Naive B cell (primary cell): ENCODE data around the gene ZBP1. TPM values are rescaled to one million over a fixed set of nuclear protein-coding genes. Genes with fewer than 3 reads are reported as not detected.

Source experiments
- ATAC-seq, 2 donors: fragments of 150-1000 bp; cut with Tn5 transposase; 2 replicates each; pipeline ENCODE4 v1.10.0; 2021; ENCODE audit warnings: low read depth in 2 of 2, mild to moderate bottlenecking in 2 of 2, moderate library complexity in 2 of 2
- DNase-seq: peaks from one replicate; pipeline ENCODE4 v3.0.0; 2022
- H3K27ac Mint-ChIP-seq, 6 donors: one replicate each; pipeline ENCODE4 v1.8.0; 2020 to 2022; ENCODE audit warnings: mild to moderate bottlenecking in 6 of 6, mixed read lengths in 6 of 6, moderate library complexity in 5 of 6, inconsistent platforms in 2 of 6
- H3K27me3 Mint-ChIP-seq, 3 donors: one replicate each; pipeline ENCODE4 v1.8.0; 2021 to 2022; ENCODE audit warnings: mixed read lengths in 3 of 3, mild to moderate bottlenecking in 1 of 3
- H3K36me3 Mint-ChIP-seq, 2 donors: one replicate each; pipeline ENCODE4 v1.8.0; 2020 to 2022; ENCODE audit warnings: mixed read lengths in 2 of 2, inconsistent platforms in 1 of 2, mild to moderate bottlenecking in 1 of 2
- H3K4me1 Mint-ChIP-seq, 3 donors: one replicate each; pipeline ENCODE4 v1.8.0; 2020 to 2022; ENCODE audit warnings: mixed read lengths in 3 of 3, inconsistent platforms in 1 of 3, mild to moderate bottlenecking in 1 of 3, moderate library complexity in 1 of 3
- H3K4me3 Mint-ChIP-seq, 8 donors: one replicate each; pipeline ENCODE4 v1.8.0; 2020 to 2022; ENCODE audit warnings: mild to moderate bottlenecking in 8 of 8, mixed read lengths in 8 of 8, moderate library complexity in 8 of 8, inconsistent platforms in 2 of 8
- H3K9me3 Mint-ChIP-seq, 7 donors: one replicate each; pipeline ENCODE4 v1.8.0; 2020 to 2022; ENCODE audit warnings: mixed read lengths in 7 of 7, mild to moderate bottlenecking in 5 of 7, inconsistent platforms in 2 of 7, moderate library complexity in 1 of 7
- polyA plus RNA-seq, 6 donors: library from polyadenylated mRNA; unstranded; fragments of 300-500 nt; fragmentation: Illumina TruSeq; gene quantifications; one replicate each; pipeline ENCODE4 v1.2.3, GENCODE V29; 2021; ENCODE audit warnings: low read depth in 6 of 6

Gene ZBP1
- polyA plus RNA-seq, 6 donors from 2014 or later: 7.6 to 24.1 (median 15.5) TPM

- no peak for ATAC-seq
- no peak overlapping the region for H3K4me3 Mint-ChIP-seq
- peak overlapping the region in 5 of 6 donors; percentile 25 to 90 (median 61) for H3K27ac Mint-ChIP-seq
- H3K9me3 Mint-ChIP-seq: no peaks in the 10 kb centered on the region
- H3K36me3 Mint-ChIP-seq: peaks cover under 1 to 9% of the 10 kb centered on the region in 2 donors
- peaks cover 32 to 41% (median 39%) of the 10 kb centered on the region in 3 donors for H3K4me1 Mint-ChIP-seq
- DNase-seq: no peak
- H3K27me3 Mint-ChIP-seq: no peaks in the 10 kb centered on the region
Observed at GRCh38 chr20:57655809-57656155, 35.6 kb upstream of the ZBP1 start.

- peak overlapping the region in 5 of 6 donors; percentile 61 to 91 (median 79) for H3K27ac Mint-ChIP-seq
- peaks cover 30 to 35% (median 33%) of the 10 kb centered on the region in 3 donors for H3K4me1 Mint-ChIP-seq
- DNase-seq: no peak
- peaks cover 6 to 15% of the 10 kb centered on the region in 2 donors for H3K36me3 Mint-ChIP-seq
- H3K4me3 Mint-ChIP-seq: peak overlapping the region in 2 of 8 donors; percentile 9 to 55
- no peaks in the 10 kb centered on the region for H3K27me3 Mint-ChIP-seq
- ATAC-seq: no peak
- no peaks in the 10 kb centered on the region for H3K9me3 Mint-ChIP-seq
Observed at GRCh38 chr20:57654998-57655808, 35.0 kb upstream of the ZBP1 start.

GRCh38 chr20:57654363-57654997, 34.3 kb upstream of the ZBP1 start:
- Mint-ChIP-seq H3K4me3 (no peak overlapping the region), H3K27ac (peak overlapping the region; percentile 61 to 96 (median 88)), H3K4me1 (peaks cover 28 to 33% (median 32%) of the 10 kb centered on the region in 3 donors), H3K36me3 (peaks cover 8 to 21% of the 10 kb centered on the region in 2 donors), H3K27me3 (no peaks in the 10 kb centered on the region), H3K9me3 (no peaks in the 10 kb centered on the region)
- ATAC-seq (peak; percentile 85 to 91), DNase-seq (peak; percentile 68)

- ATAC-seq (no peak), DNase-seq (no peak)
- Mint-ChIP-seq H3K4me1 (peaks cover 24 to 28% (median 26%) of the 10 kb centered on the region in 3 donors), H3K9me3 (no peaks in the 10 kb centered on the region), H3K36me3 (peaks cover 8 to 21% of the 10 kb centered on the region in 2 donors), H3K27me3 (no peaks in the 10 kb centered on the region), H3K27ac (peak overlapping the region in 3 of 6 donors; percentile 60 to 88 (median 61)), H3K4me3 (no peak overlapping the region)
Observed at GRCh38 chr20:57653910-57654309, 33.7 kb upstream of the ZBP1 start.

GRCh38 chr20:57653546-57653900, 33.3 kb upstream of the ZBP1 start:
- H3K4me1 Mint-ChIP-seq: peaks cover 21 to 25% (median 23%) of the 10 kb centered on the region in 3 donors
- no peaks in the 10 kb centered on the region for H3K27me3 Mint-ChIP-seq
- no peak overlapping the region for H3K4me3 Mint-ChIP-seq
- peaks cover 8 to 21% of the 10 kb centered on the region in 2 donors for H3K36me3 Mint-ChIP-seq
- peak overlapping the region in 2 of 6 donors; percentile 60 to 61 for H3K27ac Mint-ChIP-seq
- no peaks in the 10 kb centered on the region for H3K9me3 Mint-ChIP-seq
- no peak for ATAC-seq
- no peak for DNase-seq

- Mint-ChIP-seq H3K9me3 (no peaks in the 10 kb centered on the region), H3K4me1 (peaks cover 15 to 18% (median 16%) of the 10 kb centered on the region in 3 donors), H3K27me3 (no peaks in the 10 kb centered on the region), H3K4me3 (no peak overlapping the region), H3K27ac (no peak overlapping the region), H3K36me3 (peaks cover 8 to 14% of the 10 kb centered on the region in 2 donors)
- ATAC-seq (no peak), DNase-seq (no peak)
Observed at GRCh38 chr20:57652606-57653545, 32.6 kb upstream of the ZBP1 start.

- no peak overlapping the region for H3K4me3 Mint-ChIP-seq
- H3K36me3 Mint-ChIP-seq: peaks cover 8 to 16% of the 10 kb centered on the region in 2 donors
- no peaks in the 10 kb centered on the region for H3K9me3 Mint-ChIP-seq
- H3K4me1 Mint-ChIP-seq: peaks cover 14 to 21% (median 16%) of the 10 kb centered on the region in 3 donors
- no peaks in the 10 kb centered on the region for H3K27me3 Mint-ChIP-seq
- ATAC-seq (no peak), DNase-seq (no peak)
- no peak overlapping the region for H3K27ac Mint-ChIP-seq
Observed at GRCh38 chr20:57651881-57652605, 31.8 kb upstream of the ZBP1 start.

- Mint-ChIP-seq H3K27me3 (no peaks in the 10 kb centered on the region), H3K4me3 (no peak overlapping the region), H3K36me3 (peaks cover 8 to 27% of the 10 kb centered on the region in 2 donors), H3K27ac (peak overlapping the region in 2 of 6 donors; percentile 20 to 30), H3K4me1 (peaks cover 14 to 21% (median 20%) of the 10 kb centered on the region in 3 donors), H3K9me3 (peaks cover 0 to 5% (median 4%) of the 10 kb centered on the region in 7 donors)
- DNase-seq (no peak), ATAC-seq (no peak)
Observed at GRCh38 chr20:57650756-57651483, 30.7 kb upstream of the ZBP1 start.

- Mint-ChIP-seq H3K4me3 (no peak overlapping the region), H3K4me1 (peaks cover 14 to 18% (median 15%) of the 10 kb centered on the region in 3 donors), H3K36me3 (peaks cover 8 to 32% of the 10 kb centered on the region in 2 donors), H3K27me3 (no peaks in the 10 kb centered on the region), H3K27ac (peak overlapping the region in 5 of 6 donors; percentile 20 to 76 (median 35)), H3K9me3 (peaks cover 0 to 11% (median 8%) of the 10 kb centered on the region in 7 donors)
- ATAC-seq: no peak
- no peak for DNase-seq
Observed at GRCh38 chr20:57650266-57650665, 30.0 kb upstream of the ZBP1 start.

GRCh38 chr20:57649617-57650015, 29.4 kb upstream of the ZBP1 start:
- H3K27me3 Mint-ChIP-seq: peaks cover 0 to 4% (median 0%) of the 10 kb centered on the region in 3 donors
- H3K4me3 Mint-ChIP-seq: no peak overlapping the region
- ATAC-seq (no peak), DNase-seq (no peak)
- peaks cover 8 to 11% (median 9%) of the 10 kb centered on the region in 3 donors for H3K4me1 Mint-ChIP-seq
- H3K9me3 Mint-ChIP-seq: peaks cover 1 to 18% (median 14%) of the 10 kb centered on the region in 7 donors
- peak overlapping the region in 1 of 6 donors; percentile 95 for H3K27ac Mint-ChIP-seq
- peaks cover 8 to 39% of the 10 kb centered on the region in 2 donors for H3K36me3 Mint-ChIP-seq

GRCh38 chr20:57648878-57649616, 28.8 kb upstream of the ZBP1 start:
- H3K9me3 Mint-ChIP-seq: peaks cover 7 to 23% (median 20%) of the 10 kb centered on the region in 7 donors

More at GRCh38 chr20:57648878-57649616, 28.8 kb upstream of the ZBP1 start:
- H3K27me3 Mint-ChIP-seq: peaks cover 0 to 4% (median 0%) of the 10 kb centered on the region in 3 donors
- H3K4me3 Mint-ChIP-seq: no peak overlapping the region
- peaks cover 8 to 43% of the 10 kb centered on the region in 2 donors for H3K36me3 Mint-ChIP-seq
- peak overlapping the region in 1 of 6 donors; percentile 95 for H3K27ac Mint-ChIP-seq
- peaks cover 3 to 6% (median 4%) of the 10 kb centered on the region in 3 donors for H3K4me1 Mint-ChIP-seq
- no peak for DNase-seq
- no peak for ATAC-seq
